Ishikawa (cell line): ENCODE results near the gene GPR15.

Source experiments
- CEBPB ChIP-seq: IDR thresholded peaks from 2 replicates; pipeline ENCODE4 v1.6.1; 2012
- EP300 ChIP-seq: IDR thresholded peaks from 2 replicates; pipeline ENCODE4 v1.6.1; 2012; ENCODE audit warnings: borderline replicate concordance
- RAD21 ChIP-seq: IDR thresholded peaks from 2 replicates; pipeline ENCODE4 v1.6.1; 2012; ENCODE audit warnings: low read depth
- TAF1 ChIP-seq: IDR thresholded peaks from 2 replicates; pipeline ENCODE4 v1.6.1; 2012; ENCODE audit warnings: low read depth, mild to moderate bottlenecking
- TCF12 ChIP-seq: IDR thresholded peaks from 2 replicates; pipeline ENCODE4 v1.6.1; 2012; ENCODE audit warnings: low read depth
- USF1 ChIP-seq: IDR thresholded peaks from 2 replicates; pipeline ENCODE4 v1.6.1; 2012
- YY1 ChIP-seq: IDR thresholded peaks from 2 replicates; pipeline ENCODE4 v1.6.1; 2012; ENCODE audit warnings: low read depth
- TF ChIP-seq, protein P1 (sequence below): IDR thresholded peaks from 2 replicates; pipeline ENCODE4 v1.6.1; 2012
- TF ChIP-seq, protein P2 (sequence below): IDR thresholded peaks from 2 replicates; pipeline ENCODE4 v1.6.1; 2012; ENCODE audit warnings: low read depth, mild to moderate bottlenecking

DNA sequence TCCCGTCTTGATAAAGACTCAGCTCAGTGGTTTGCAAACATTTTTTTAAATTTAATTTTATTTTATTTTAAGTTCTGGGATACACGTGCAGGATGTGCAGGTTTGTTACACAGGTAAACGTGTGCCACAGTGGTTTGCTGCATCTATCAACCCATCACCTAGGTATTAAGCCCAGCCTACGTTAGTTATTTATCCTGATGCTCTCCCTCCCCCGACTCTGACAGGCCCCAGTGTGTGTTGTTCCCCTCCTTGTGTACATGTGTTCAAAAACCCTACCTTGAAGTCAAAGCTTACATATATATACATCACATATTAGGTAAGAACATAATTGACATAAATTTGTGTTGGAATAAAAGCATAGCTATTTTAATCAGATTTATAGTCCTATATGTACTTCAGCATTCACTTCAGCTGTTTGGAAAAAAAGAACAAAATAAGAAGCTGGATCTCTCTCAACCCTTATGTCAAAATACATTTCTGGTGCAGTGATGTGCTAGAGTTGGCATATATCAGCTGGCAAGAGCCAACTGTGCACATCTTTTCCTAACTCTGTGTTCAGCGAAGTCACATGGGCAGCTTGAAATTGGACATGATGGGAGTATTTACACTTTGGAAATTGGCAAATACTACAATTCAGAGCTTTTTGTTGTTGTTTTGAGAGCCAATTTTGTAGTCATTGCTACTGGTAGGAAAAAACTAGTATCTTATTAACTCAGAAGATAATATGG, 26.5 kb downstream of the GPR15 start:
- no peak for TF ChIP-seq YY1
- TF ChIP-seq, protein P1, sequence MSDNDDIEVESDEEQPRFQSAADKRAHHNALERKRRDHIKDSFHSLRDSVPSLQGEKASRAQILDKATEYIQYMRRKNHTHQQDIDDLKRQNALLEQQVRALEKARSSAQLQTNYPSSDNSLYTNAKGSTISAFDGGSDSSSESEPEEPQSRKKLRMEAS: no peak
- no peak for TF ChIP-seq USF1
- no peak for TF ChIP-seq RAD21
- TF ChIP-seq TAF1: no peak
- no peak for TF ChIP-seq CEBPB
- no peak for TF ChIP-seq TCF12
- no peak for TF ChIP-seq EP300
- TF ChIP-seq, protein P2, sequence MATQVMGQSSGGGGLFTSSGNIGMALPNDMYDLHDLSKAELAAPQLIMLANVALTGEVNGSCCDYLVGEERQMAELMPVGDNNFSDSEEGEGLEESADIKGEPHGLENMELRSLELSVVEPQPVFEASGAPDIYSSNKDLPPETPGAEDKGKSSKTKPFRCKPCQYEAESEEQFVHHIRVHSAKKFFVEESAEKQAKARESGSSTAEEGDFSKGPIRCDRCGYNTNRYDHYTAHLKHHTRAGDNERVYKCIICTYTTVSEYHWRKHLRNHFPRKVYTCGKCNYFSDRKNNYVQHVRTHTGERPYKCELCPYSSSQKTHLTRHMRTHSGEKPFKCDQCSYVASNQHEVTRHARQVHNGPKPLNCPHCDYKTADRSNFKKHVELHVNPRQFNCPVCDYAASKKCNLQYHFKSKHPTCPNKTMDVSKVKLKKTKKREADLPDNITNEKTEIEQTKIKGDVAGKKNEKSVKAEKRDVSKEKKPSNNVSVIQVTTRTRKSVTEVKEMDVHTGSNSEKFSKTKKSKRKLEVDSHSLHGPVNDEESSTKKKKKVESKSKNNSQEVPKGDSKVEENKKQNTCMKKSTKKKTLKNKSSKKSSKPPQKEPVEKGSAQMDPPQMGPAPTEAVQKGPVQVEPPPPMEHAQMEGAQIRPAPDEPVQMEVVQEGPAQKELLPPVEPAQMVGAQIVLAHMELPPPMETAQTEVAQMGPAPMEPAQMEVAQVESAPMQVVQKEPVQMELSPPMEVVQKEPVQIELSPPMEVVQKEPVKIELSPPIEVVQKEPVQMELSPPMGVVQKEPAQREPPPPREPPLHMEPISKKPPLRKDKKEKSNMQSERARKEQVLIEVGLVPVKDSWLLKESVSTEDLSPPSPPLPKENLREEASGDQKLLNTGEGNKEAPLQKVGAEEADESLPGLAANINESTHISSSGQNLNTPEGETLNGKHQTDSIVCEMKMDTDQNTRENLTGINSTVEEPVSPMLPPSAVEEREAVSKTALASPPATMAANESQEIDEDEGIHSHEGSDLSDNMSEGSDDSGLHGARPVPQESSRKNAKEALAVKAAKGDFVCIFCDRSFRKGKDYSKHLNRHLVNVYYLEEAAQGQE: no peak
